ENCODE data around the gene SLC22A7. TPM values are rescaled to one million over a fixed set of nuclear protein-coding genes. Genes with fewer than 3 reads are reported as not detected.

SLC22A7 gene
- total RNA-seq = not detected in 2 replicates

GRCh38 chr6:43297644-43298564 is at the start of gene SLC22A7:
SLC22A7 (plus strand) TSS chr6:43298260; CDS start chr6:43298359, 99 bp downstream.

GRCh38 chr6:43308101-43308989 is 10.3 kb downstream of the SLC22A7 start, which contains the start of gene CRIP3:
CRIP3 (minus strand) TSS chr6:43308826; CDS start chr6:43308792, 34 bp downstream.

Other genes with a start within 250 kb of the SLC22A7 start
- gene CUL7, start 244.4 kb upstream of the SLC22A7 start, total RNA-seq = 68.3 and 89.7 TPM in 2 replicates
- gene MRPL2, start 238.8 kb upstream of the SLC22A7 start, total RNA-seq = 13.4 and 13.8 TPM in 2 replicates
- 21.1 and 24.3 TPM in 2 replicates for gene KLC4, start 238.6 kb upstream of the SLC22A7 start, total RNA-seq
- gene PTK7, start 221.9 kb upstream of the SLC22A7 start, total RNA-seq = 257 and 544 TPM in 2 replicates
- gene SRF, start 127.0 kb upstream of the SLC22A7 start, total RNA-seq = 22.6 and 28.9 TPM in 2 replicates
- 29.1 and 38.4 TPM in 2 replicates for gene CUL9, start 116.1 kb upstream of the SLC22A7 start, total RNA-seq
- gene DNPH1, start 68.8 kb upstream of the SLC22A7 start, total RNA-seq = 26.3 and 26.7 TPM in 2 replicates
- under 0.01 and 0.05 TPM in 2 replicates for gene TTBK1, start 54.8 kb upstream of the SLC22A7 start, total RNA-seq
- gene CRIP3, start 10.6 kb downstream of the SLC22A7 start, total RNA-seq = not detected in 2 replicates
- 6.5 and 9.1 TPM in 2 replicates for gene ZNF318, start 71.4 kb downstream of the SLC22A7 start, total RNA-seq
- gene ABCC10, start 129.3 kb downstream of the SLC22A7 start, total RNA-seq = 23.2 and 37.5 TPM in 2 replicates
- 0.30 and 1.6 TPM in 2 replicates for gene DLK2, start 157.3 kb downstream of the SLC22A7 start, total RNA-seq
- gene TJAP1, start 179.3 kb downstream of the SLC22A7 start, total RNA-seq = 7.4 and 17.7 TPM in 2 replicates
- gene LRRC73, start 212.1 kb downstream of the SLC22A7 start, total RNA-seq = 0.30 and 0.46 TPM in 2 replicates
- gene YIPF3, start 218.7 kb downstream of the SLC22A7 start, total RNA-seq = 119 and 120 TPM in 2 replicates
- 23.4 and 24.6 TPM in 2 replicates for gene POLR1C, start 218.8 kb downstream of the SLC22A7 start, total RNA-seq

Measured in smooth muscle cell of the umbilical artery (primary cell).